Measurements from ENCODE around the gene CDON.

Gene CDON

GRCh38 chr11:125945011-125945796 is 117.5 kb downstream of the CDON start:
- H3K4me3 ChIP-seq (ENCODE audit: low read length in 2 of 2), result no peak overlapping the region

GRCh38 chr11:125944350-125945010 is 118.2 kb downstream of the CDON start:
- Histone ChIP-seq H3K4me1 (ENCODE audit: control insufficient read depth in 2 of 2, insufficient read depth in 1 of 2, low read depth in 1 of 2, low read length in 2 of 2) (peaks cover 0 to 3% of the 10 kb centered on the region in 2 donors), H3K79me1 (ENCODE audit: low read depth, low read length) (no peaks in the 10 kb centered on the region), H3K27me3 (ENCODE audit: control insufficient read depth in 3 of 3, insufficient read depth in 3 of 3, low read depth in 1 of 3, low read length in 3 of 3) (peaks cover 0 to 4% (median 0%) of the 10 kb centered on the region in 3 experiments), H3K23ac (ENCODE audit: low read depth, low read length, poor library complexity) (no peak overlapping the region), H3K9ac (ENCODE audit: low read depth, low read length, poor library complexity) (no peak overlapping the region), H2BK5ac (ENCODE audit: low read length) (no peak overlapping the region), H3K4me3 (ENCODE audit: low read length in 2 of 2) (no peak overlapping the region), H3K18ac (ENCODE audit: low read length) (no peak overlapping the region), H3K4me2 (ENCODE audit: insufficient read depth, low read length, poor library complexity, severe bottlenecking) (no peak overlapping the region), H3K36me3 (replicated peaks in 1 of 2; ENCODE audit: control insufficient read depth in 2 of 2, insufficient read depth in 2 of 2, low read length in 2 of 2) (no peaks in the 10 kb centered on the region), H2BK15ac (ENCODE audit: low read length) (no peak overlapping the region), H3K4ac (ENCODE audit: low read length) (no peak overlapping the region), H3K9me3 (replicated peaks in 1 of 2; ENCODE audit: control insufficient read depth in 2 of 2, insufficient read depth in 1 of 2, low read depth in 1 of 2, low read length in 2 of 2) (no peaks in the 10 kb centered on the region), H4K8ac (ENCODE audit: low read depth, low read length) (no peak overlapping the region), H3K27ac (replicated peaks; ENCODE audit: low read length) (no peak overlapping the region), H2BK120ac (ENCODE audit: low read depth, low read length) (no peak overlapping the region), H2AK5ac (ENCODE audit: low read depth, low read length) (no peak overlapping the region), H3K14ac (ENCODE audit: low read length) (no peak overlapping the region), H4K91ac (ENCODE audit: low read depth, low read length, poor library complexity) (no peak overlapping the region), H2AFZ (ENCODE audit: low read length) (no peak overlapping the region), H2BK12ac (ENCODE audit: low read length) (no peak overlapping the region)
- no CpG with 5 or more reads among the region's 13 CpGs for WGBS, 2 donors (ENCODE audit: extremely low coverage in 2 of 2, insufficient read length in 2 of 2, insufficient replicate concordance in 1 of 2)
- no peak for DNase-seq (ENCODE audit: low spot score)

More at GRCh38 chr11:125945011-125945796, 117.5 kb downstream of the CDON start:
- Histone ChIP-seq H3K27me3 (ENCODE audit: control insufficient read depth in 3 of 3, insufficient read depth in 3 of 3, low read depth in 1 of 3, low read length in 3 of 3) (peaks cover 0 to 4% (median 0%) of the 10 kb centered on the region in 3 experiments), H4K8ac (ENCODE audit: low read depth, low read length) (no peak overlapping the region), H3K79me1 (ENCODE audit: low read depth, low read length) (no peaks in the 10 kb centered on the region), H4K91ac (ENCODE audit: low read depth, low read length, poor library complexity) (no peak overlapping the region), H2BK120ac (ENCODE audit: low read depth, low read length) (no peak overlapping the region), H2AFZ (ENCODE audit: low read length) (no peak overlapping the region), H2BK12ac (ENCODE audit: low read length) (no peak overlapping the region), H3K23ac (ENCODE audit: low read depth, low read length, poor library complexity) (no peak overlapping the region), H3K4ac (ENCODE audit: low read length) (no peak overlapping the region), H3K9me3 (replicated peaks in 1 of 2; ENCODE audit: control insufficient read depth in 2 of 2, insufficient read depth in 1 of 2, low read depth in 1 of 2, low read length in 2 of 2) (no peaks in the 10 kb centered on the region), H2BK5ac (ENCODE audit: low read length) (no peak overlapping the region), H3K27ac (replicated peaks; ENCODE audit: low read length) (no peak overlapping the region), H3K4me2 (ENCODE audit: insufficient read depth, low read length, poor library complexity, severe bottlenecking) (no peak overlapping the region), H2BK15ac (ENCODE audit: low read length) (no peak overlapping the region), H3K9ac (ENCODE audit: low read depth, low read length, poor library complexity) (no peak overlapping the region), H3K4me1 (ENCODE audit: control insufficient read depth in 2 of 2, insufficient read depth in 1 of 2, low read depth in 1 of 2, low read length in 2 of 2) (peaks cover 0 to 3% of the 10 kb centered on the region in 2 donors), H3K18ac (ENCODE audit: low read length) (no peak overlapping the region), H3K36me3 (replicated peaks in 1 of 2; ENCODE audit: control insufficient read depth in 2 of 2, insufficient read depth in 2 of 2, low read length in 2 of 2) (no peaks in the 10 kb centered on the region), H3K14ac (ENCODE audit: low read length) (no peak overlapping the region), H2AK5ac (ENCODE audit: low read depth, low read length) (no peak overlapping the region)
- WGBS, 2 donors (ENCODE audit: extremely low coverage in 2 of 2, insufficient read length in 2 of 2, insufficient replicate concordance in 1 of 2), result no CpG with 5 or more reads among the region's 15 CpGs
- DNase-seq (ENCODE audit: low spot score), result no peak

DNA sequence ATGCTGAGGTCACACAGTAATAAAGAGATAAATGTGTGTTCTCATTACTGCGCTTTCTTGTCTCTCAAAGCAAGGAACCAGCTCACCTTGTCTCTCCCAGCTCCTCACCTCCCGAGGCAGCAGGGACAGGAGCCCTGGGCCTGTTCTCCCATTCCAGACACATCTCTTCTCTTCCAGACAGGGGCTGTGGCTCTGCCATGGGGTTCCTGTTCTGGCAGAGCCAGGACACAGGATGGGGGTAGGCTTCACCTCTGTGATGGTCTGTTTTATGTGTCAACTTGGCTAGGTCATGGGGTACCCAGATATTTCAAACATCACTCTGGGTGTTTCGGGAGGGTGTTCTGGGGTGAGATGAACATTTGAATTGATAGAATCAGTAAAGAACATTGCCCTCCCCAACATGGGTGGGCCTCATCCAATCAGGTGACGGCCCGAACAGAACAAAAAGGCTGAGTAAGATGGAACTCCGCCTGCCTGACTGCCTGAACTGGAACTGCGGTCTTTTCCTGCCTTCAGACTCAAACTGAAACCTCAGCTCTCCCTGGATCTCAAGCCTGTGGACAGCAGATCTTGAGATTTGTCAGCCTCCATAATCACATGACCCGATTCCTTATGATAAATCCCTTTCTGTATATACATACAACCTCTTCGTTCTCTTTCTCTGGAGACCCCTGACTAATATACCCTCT is 118.9 kb downstream of the CDON start:
- no peak overlapping the region for H2AFZ ChIP-seq (ENCODE audit: low read length)

More for the DNA sequence above, 118.9 kb downstream of the CDON start:
- no peak overlapping the region for H3K27ac ChIP-seq (replicated peaks; ENCODE audit: low read length)
- no peak overlapping the region for H2BK5ac ChIP-seq (ENCODE audit: low read length)
- H2BK12ac ChIP-seq (ENCODE audit: low read length), result no peak overlapping the region
- no peak overlapping the region for H3K18ac ChIP-seq (ENCODE audit: low read length)
- no peaks in the 10 kb centered on the region for H3K36me3 ChIP-seq (replicated peaks in 1 of 2; ENCODE audit: control insufficient read depth in 2 of 2, insufficient read depth in 2 of 2, low read length in 2 of 2)
- no peak overlapping the region for H3K4ac ChIP-seq (ENCODE audit: low read length)
- H3K27me3 ChIP-seq (ENCODE audit: control insufficient read depth in 3 of 3, insufficient read depth in 3 of 3, low read depth in 1 of 3, low read length in 3 of 3), result peaks cover 0 to 4% (median 0%) of the 10 kb centered on the region in 3 experiments
- peaks cover 3 to 7% of the 10 kb centered on the region in 2 donors for H3K4me1 ChIP-seq (ENCODE audit: control insufficient read depth in 2 of 2, insufficient read depth in 1 of 2, low read depth in 1 of 2, low read length in 2 of 2)
- H3K9ac ChIP-seq (ENCODE audit: low read depth, low read length, poor library complexity), result no peak overlapping the region
- no peak overlapping the region for H4K8ac ChIP-seq (ENCODE audit: low read depth, low read length)
- H3K23ac ChIP-seq (ENCODE audit: low read depth, low read length, poor library complexity), result no peak overlapping the region
- no peaks in the 10 kb centered on the region for H3K79me1 ChIP-seq (ENCODE audit: low read depth, low read length)
- H2BK120ac ChIP-seq (ENCODE audit: low read depth, low read length), result no peak overlapping the region
- H3K4me2 ChIP-seq (ENCODE audit: insufficient read depth, low read length, poor library complexity, severe bottlenecking), result no peak overlapping the region
- H3K4me3 ChIP-seq (ENCODE audit: low read length in 2 of 2), result no peak overlapping the region
- WGBS, 2 donors (ENCODE audit: extremely low coverage in 2 of 2, insufficient read length in 2 of 2, insufficient replicate concordance in 1 of 2), result no CpG with 5 or more reads among the region's 9 CpGs
- H3K14ac ChIP-seq (ENCODE audit: low read length), result no peak overlapping the region
- H3K9me3 ChIP-seq (replicated peaks in 1 of 2; ENCODE audit: control insufficient read depth in 2 of 2, insufficient read depth in 1 of 2, low read depth in 1 of 2, low read length in 2 of 2), result no peaks in the 10 kb centered on the region
- DNase-seq (ENCODE audit: low spot score), result no peak
- H2BK15ac ChIP-seq (ENCODE audit: low read length), result no peak overlapping the region
- no peak overlapping the region for H2AK5ac ChIP-seq (ENCODE audit: low read depth, low read length)
- no peak overlapping the region for H4K91ac ChIP-seq (ENCODE audit: low read depth, low read length, poor library complexity)

All from neuronal stem cell (in vitro differentiated cells).